Amniotic stem cell (primary cell): ENCODE measurements around the gene SEMA3B.
A peak's percentile ranks its signal among the peaks of the same experiment; 100 is the strongest.
"Not testable (repeated sequence)": the region's sequence is repeated elsewhere in the genome, so short reads cannot be mapped to it uniquely, and the experiment has no call there.

Source experiments
- DNase-seq: peaks from one replicate; lab custom pipeline; 2025; lab: John Stamatoyannopoulos, UW

Gene SEMA3B

GRCh38 chr3:50268703-50269451 is at the start of gene SEMA3B:
SEMA3B (plus strand) TSS chr3:50269147; CDS start chr3:50269241, 94 bp downstream.
- DNase-seq: no peak

GRCh38 chr3:50219285-50219684 is 49.7 kb upstream of the SEMA3B start:
- DNase-seq: no peak

GRCh38 chr3:50220109-50220508 is 48.8 kb upstream of the SEMA3B start:
- no peak for DNase-seq

- no peak for DNase-seq
These were observed 47.9 kb upstream of the SEMA3B start for GRCh38 chr3:50221051-50221410.

DNA sequence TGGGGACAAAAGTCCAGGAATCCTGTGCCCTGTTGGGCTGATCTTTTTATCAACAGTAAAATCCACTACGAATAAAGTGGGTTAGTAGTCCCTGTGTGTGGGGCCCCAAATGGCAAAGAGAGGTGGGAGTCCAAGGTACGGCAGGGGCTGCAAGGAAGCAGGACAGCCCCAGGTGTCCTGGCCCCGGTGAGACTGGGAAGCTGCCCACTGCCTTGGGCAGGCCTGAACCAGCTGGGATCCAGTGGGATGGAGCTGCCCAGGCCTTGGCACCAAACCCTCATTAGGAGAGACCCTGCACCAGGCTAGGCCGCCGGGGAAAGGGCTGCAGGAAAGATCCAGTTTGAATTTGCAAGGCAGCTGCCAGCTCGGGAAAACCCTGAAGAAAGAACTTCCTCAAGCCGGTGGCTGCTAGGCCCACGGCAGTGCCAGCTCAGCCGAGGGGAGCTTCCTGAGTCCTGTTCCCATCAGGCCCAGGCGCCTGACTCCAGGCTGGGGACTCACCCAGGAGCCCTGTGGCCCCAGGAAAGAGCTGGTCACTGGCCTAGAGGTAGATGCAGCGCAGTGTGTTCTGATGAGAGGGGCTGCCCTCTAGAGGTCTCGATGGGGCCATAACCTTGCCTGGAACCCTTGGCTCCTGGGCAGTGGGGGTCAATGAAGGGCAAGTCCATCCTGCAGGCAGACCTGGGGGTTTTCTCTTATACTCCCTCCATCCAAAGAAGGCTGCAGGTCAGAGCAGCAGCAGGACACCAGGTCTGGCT is 47.4 kb upstream of the SEMA3B start:
- no peak for DNase-seq

DNA sequence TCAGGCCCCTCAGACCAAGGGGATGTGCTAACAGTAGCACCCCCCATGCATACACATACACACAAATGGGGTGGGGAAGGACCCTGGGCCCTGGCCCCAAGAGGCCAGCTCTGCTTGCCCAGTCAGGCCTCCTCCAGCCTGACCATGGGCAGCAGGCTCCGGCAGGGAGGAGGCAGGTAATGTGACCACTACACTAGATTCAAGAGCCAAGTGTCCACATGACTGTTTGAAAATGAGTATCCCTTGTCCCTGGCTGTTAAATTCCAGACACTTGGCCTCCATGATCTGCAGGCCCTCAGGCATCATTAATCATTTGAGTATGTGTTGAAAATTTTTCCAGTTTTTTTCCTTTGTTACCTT is 46.8 kb upstream of the SEMA3B start:
- DNase-seq: no peak

DNA sequence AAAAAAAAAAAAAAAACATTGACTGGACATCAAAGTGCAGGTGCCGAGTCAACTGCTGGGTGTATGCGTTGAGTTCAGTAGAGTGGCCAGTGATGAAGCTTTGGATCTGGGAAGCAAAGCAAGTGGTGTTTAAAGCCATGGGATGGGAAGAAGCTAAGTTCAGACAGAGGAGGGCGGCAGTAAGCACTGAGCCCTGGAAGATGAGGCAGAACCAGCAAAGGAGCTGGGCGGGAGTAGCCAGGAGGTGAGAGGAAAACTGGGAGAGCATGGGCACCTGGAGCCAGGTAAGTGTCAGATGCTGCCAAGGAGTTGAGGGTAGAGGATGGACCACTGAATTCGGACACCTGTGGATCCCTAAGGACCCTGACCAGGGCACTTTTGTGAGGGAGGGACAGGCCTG is 44.3 kb upstream of the SEMA3B start:
- DNase-seq: no peak

DNA sequence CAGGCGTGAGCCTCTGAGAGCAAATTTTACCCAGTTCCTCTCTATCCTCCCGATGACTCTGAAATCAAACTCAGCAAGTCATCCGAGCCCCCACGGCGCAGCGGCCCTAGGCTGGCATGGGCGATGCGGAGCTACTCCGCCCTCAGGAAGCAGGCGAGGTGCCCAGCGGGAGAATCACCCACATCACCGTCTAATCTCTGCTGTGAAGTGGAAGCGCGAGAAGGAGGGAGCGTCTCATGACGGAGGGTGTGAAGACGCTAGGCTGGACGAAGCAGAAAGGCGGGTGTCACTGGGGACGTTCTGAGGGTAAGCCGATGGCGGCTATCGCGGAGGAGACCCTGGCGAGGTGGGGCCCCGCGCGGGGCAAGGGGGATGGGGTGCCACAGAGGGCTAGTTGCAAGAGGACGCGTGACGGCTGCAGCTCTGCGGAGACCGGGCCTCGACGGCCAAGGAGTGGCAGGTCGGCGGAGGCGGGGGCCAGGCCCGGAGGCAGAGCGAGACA is 42.0 kb upstream of the SEMA3B start:
- no peak for DNase-seq

GRCh38 chr3:50227390-50228183 is 41.4 kb upstream of the SEMA3B start:
- peak; percentile 70 for DNase-seq

- DNase-seq: not testable (repeated sequence)
These were observed 40.7 kb upstream of the SEMA3B start for GRCh38 chr3:50228184-50228763.

GRCh38 chr3:50229490-50229889 is 39.5 kb upstream of the SEMA3B start:
- no peak for DNase-seq

DNA sequence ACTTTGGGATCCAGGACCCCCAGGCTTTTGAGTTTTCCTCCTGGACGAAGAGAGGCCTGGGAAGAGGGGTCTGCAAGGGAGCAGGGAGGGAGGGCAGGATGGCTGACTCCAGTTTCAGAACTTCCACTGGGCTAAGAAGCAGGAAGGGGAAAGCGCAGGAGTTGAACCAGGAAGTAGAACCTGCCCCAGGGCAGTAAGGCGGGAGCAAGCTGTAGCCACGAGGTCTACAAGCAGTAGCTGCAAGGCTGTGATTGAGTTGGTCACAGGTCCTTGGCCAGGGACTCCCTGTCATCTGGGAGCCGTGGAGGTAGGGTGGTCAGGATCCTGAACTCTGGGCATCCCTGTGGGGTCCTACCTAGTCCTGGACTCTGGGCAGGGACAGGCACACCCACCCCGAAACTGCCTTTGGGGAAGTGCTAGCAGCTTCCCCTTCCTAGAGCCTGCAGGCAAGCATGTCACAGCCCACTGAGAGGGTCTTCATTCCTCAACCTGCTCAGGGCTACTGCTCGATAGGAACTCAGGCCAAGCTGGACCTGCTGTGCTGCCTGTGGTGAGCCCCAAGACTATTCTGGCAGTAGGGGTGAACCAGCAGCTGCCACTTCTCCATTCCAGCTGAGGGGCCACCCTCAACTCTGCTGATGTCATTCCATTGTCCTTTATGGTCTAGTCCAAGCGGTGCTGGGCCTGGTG is 38.7 kb upstream of the SEMA3B start:
- no peak for DNase-seq

DNA sequence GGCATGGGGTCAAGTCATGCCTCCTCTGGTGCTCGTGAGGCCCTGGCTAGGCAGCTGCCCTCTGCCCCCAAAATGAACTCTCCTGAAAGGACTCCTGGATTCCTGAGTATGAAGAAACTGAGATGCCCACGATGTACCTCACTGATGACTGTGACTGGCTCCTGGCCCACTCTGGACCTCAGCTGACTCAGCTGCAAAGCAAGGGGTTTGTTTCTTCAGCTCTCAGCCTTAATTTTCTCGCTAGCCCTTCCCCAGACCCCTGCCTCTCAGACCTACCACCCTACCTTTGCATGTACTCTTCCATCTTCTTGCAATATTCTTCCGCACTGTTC is 38.2 kb upstream of the SEMA3B start:
- no peak for DNase-seq

DNA sequence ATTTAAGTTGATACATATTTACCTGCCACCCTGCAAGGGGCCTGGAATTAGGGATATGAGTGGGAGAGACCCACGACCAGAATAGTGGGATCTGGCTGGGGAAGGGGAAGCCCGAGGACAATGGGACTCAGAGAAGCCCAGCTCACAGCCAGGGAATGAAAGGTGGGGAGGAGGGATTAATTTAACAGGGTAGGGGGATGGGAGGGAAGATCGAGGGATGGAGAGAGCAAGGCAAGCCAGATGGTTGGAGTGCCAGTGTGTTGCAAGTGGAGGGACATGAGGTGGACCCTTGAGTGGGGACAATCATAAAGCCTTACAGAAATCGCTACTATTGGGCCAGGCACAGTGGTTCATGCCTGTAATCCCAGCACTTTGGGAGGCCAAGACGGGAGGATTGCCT is 37.4 kb upstream of the SEMA3B start:
- DNase-seq: no peak

DNA sequence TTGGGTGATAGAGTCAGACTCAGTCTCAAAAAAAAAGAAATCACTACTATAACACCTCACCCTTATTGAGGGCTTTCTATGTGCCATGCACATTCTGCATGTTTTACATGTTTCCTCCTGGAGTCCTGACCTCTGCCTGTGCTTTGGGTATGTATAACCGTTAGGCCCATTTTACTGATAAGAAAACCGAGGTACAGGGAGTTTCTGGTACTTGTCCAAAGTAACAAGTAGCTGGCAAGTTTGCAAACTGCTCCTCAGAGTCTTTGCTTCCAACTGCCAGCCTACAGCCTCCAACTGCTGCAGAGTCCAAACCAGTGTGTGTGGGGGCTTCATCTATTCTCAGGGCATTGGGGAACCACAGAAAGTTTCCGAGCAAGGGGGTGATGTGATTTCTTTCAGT is 36.6 kb upstream of the SEMA3B start:
- DNase-seq: no peak

- no peak for DNase-seq
These were observed 35.8 kb upstream of the SEMA3B start for GRCh38 chr3:50233176-50233575.

- DNase-seq: peak; percentile 98
These were observed 33.0 kb upstream of the SEMA3B start, which contains the start of gene GNAI2 for GRCh38 chr3:50235716-50236483. GNAI2 (plus strand) TSS chr3:50236204; CDS start chr3:50236336, 132 bp downstream.

DNA sequence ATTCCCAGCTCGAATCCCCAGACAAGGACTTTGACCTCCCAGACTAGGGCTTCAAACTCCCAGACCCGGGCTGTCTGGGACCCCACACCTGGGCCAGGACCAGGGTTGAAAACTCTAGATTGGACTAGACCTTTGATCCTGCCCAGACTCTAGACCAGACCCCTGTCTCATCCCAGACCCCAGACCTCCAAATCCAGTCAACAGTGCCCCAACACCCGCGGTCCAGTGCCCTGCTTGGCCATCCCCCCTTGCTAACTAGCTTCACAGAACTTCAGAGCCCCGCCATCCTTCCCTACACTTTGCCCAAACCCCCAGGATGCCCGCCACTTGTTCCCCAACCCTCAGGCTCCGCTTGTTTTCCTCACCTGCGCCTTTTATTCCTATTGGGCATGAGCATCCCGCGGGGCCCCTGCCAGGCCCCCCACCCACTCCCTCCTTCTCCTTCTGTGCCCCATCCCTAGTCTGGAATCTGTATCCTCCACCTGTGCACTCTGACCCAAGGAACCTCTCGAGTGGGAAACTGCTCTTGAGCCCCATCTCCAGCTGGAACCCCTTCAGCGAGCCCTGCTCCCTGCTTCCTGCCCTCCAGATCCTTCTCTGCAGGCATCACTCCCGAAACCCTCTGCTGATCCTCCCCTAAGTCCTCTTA is 32.3 kb upstream of the SEMA3B start:
- no peak for DNase-seq

GRCh38 chr3:50237133-50237651 is 31.8 kb upstream of the SEMA3B start:
- no peak for DNase-seq
